H9 (cell line): ENCODE data around the gene SLC2A8. TPM values are rescaled to one million over a fixed set of nuclear protein-coding genes. Genes with fewer than 3 reads are reported as not detected.

Experiments
- DNase-seq: peaks from one replicate; pipeline ENCODE4 v3.0.0-alpha.2; 2017
- H2AFZ ChIP-seq: one replicate; pipeline ENCODE4 v1.6.1; 2013; ENCODE audit warnings: mild to moderate bottlenecking, low read length, control low read depth, moderate library complexity
- H2AK5ac ChIP-seq: 2 replicates; pipeline ENCODE4 v1.6.1; 2013; ENCODE audit warnings: low read length, control low read depth, mixed read lengths; ENCODE audit not compliant: insufficient read length
- H2BK120ac ChIP-seq: one replicate; pipeline ENCODE4 v1.6.1; 2013; ENCODE audit warnings: low read depth, mild to moderate bottlenecking, low read length, control low read depth, inconsistent platforms; ENCODE audit not compliant: poor library complexity, severe bottlenecking
- H2BK12ac ChIP-seq: 2 replicates; pipeline ENCODE4 v1.6.1; 2013; ENCODE audit warnings: low read length, control low read depth, mixed read lengths, low read depth; ENCODE audit not compliant: insufficient read length
- H2BK15ac ChIP-seq: 2 replicates; pipeline ENCODE4 v1.6.1; 2013; ENCODE audit warnings: low read depth, low read length, control low read depth
- H2BK20ac ChIP-seq: one replicate; pipeline ENCODE4 v1.6.1; 2013; ENCODE audit warnings: low read depth, mild to moderate bottlenecking, low read length, control low read depth, inconsistent platforms; ENCODE audit not compliant: poor library complexity, severe bottlenecking
- H2BK5ac ChIP-seq: 2 replicates; pipeline ENCODE4 v1.6.1; 2013; ENCODE audit warnings: low read length, control low read depth, mixed read lengths; ENCODE audit not compliant: insufficient read length
- H3K14ac ChIP-seq: 2 replicates; pipeline ENCODE4 v1.6.1; 2013; ENCODE audit warnings: low read length, control low read depth; ENCODE audit not compliant: insufficient read depth
- H3K18ac ChIP-seq: 2 replicates; pipeline ENCODE4 v1.6.1; 2013; ENCODE audit warnings: low read depth, mild to moderate bottlenecking, mixed read lengths, low read length, control low read depth; ENCODE audit not compliant: insufficient read length
- H3K23ac ChIP-seq: 2 replicates; pipeline ENCODE4 v1.6.1; 2013; ENCODE audit warnings: low read length, control low read depth, mixed read lengths, low read depth; ENCODE audit not compliant: insufficient read length
- H3K23me2 ChIP-seq: 2 replicates; pipeline ENCODE4 v1.6.1; 2013; ENCODE audit warnings: low read depth, mild to moderate bottlenecking, mixed read lengths, low read length, control low read depth; ENCODE audit not compliant: insufficient read length, poor library complexity, severe bottlenecking
- H3K27ac ChIP-seq: 2 replicates; pipeline ENCODE4 v1.5.1; 2013; ENCODE audit warnings: low read length, control low read depth, mixed read lengths, low read depth; ENCODE audit not compliant: insufficient read length
- H3K27me3 ChIP-seq: 2 replicates; pipeline ENCODE4 v1.6.1; 2013; ENCODE audit warnings: low read length, control low read depth, inconsistent platforms; ENCODE audit not compliant: insufficient read depth
- H3K4ac ChIP-seq: 2 replicates; pipeline ENCODE4 v1.6.1; 2013; ENCODE audit warnings: low read depth, mild to moderate bottlenecking, control low read depth, inconsistent platforms, low read length, moderate library complexity
- H3K4me1 ChIP-seq: 2 replicates; pipeline ENCODE4 v1.6.1; 2013; ENCODE audit warnings: low read length, control low read depth, inconsistent platforms; ENCODE audit not compliant: insufficient read depth
- H3K4me2 ChIP-seq: 2 replicates; pipeline ENCODE4 v1.6.1; 2013; ENCODE audit warnings: low read length, control low read depth, mixed read lengths; ENCODE audit not compliant: insufficient read length, insufficient read depth
- H3K56ac ChIP-seq: 2 replicates; pipeline ENCODE4 v1.6.1; 2013; ENCODE audit warnings: low read depth, mild to moderate bottlenecking, mixed read lengths, low read length, control low read depth; ENCODE audit not compliant: insufficient read length
- H3K79me1 ChIP-seq: 2 replicates; pipeline ENCODE4 v1.6.1; 2013; ENCODE audit warnings: low read depth, mild to moderate bottlenecking, moderate library complexity, low read length, control low read depth, inconsistent platforms; ENCODE audit not compliant: insufficient read depth, poor library complexity, severe bottlenecking
- H3K79me2 ChIP-seq: 2 replicates; pipeline ENCODE4 v1.6.1; 2013; ENCODE audit warnings: low read length, control low read depth, inconsistent platforms; ENCODE audit not compliant: insufficient read depth
- H3K9ac ChIP-seq: 2 replicates; pipeline ENCODE4 v1.6.1; 2013; ENCODE audit warnings: low read length, control low read depth, mixed read lengths; ENCODE audit not compliant: insufficient read length; ENCODE audit errors: extremely low read depth
- H3K9me3 ChIP-seq: one replicate; pipeline ENCODE4 v1.6.1; 2013; ENCODE audit warnings: low read depth, low read length, inconsistent platforms; ENCODE audit not compliant: control insufficient read depth
- H3T11ph ChIP-seq: one replicate; pipeline ENCODE4 v1.6.1; 2013; ENCODE audit warnings: mild to moderate bottlenecking, low read length, control low read depth, inconsistent platforms
- H4K20me1 ChIP-seq: one replicate; pipeline ENCODE4 v1.6.1; 2013; ENCODE audit not compliant: control insufficient read depth, insufficient read length, insufficient read depth
- H4K5ac ChIP-seq: 2 replicates; pipeline ENCODE4 v1.6.1; 2013; ENCODE audit warnings: low read depth, mild to moderate bottlenecking, mixed read lengths, low read length, control low read depth; ENCODE audit not compliant: insufficient read length
- H4K8ac ChIP-seq: replicated peaks from 2 replicates; pipeline ENCODE4 v1.6.1; 2013; ENCODE audit warnings: low read length, control low read depth, mixed read lengths, low read depth; ENCODE audit not compliant: insufficient read length
- H4K91ac ChIP-seq: 2 replicates; pipeline ENCODE4 v1.6.1; 2013; ENCODE audit warnings: low read depth, mild to moderate bottlenecking, moderate library complexity, mixed read lengths, low read length, control low read depth; ENCODE audit not compliant: insufficient read length
- H3K27ac Mint-ChIP-seq, 3 experiments: 2 replicates in 2 of 3; 3 replicates in 1 of 3; pipeline ENCODE4 v1.8.0; 2020 to 2021; ENCODE audit warnings: mixed read lengths in 3 of 3, mild to moderate bottlenecking in 1 of 3, moderate library complexity in 1 of 3
- H3K27me3 Mint-ChIP-seq: 2 replicates; pipeline ENCODE4 v1.8.0; 2021; ENCODE audit warnings: low read depth, mild to moderate bottlenecking, moderate library complexity, mixed read lengths
- H3K36me3 Mint-ChIP-seq, 3 experiments: 2 replicates in 2 of 3; 3 replicates in 1 of 3; pipeline ENCODE4 v1.8.0; 2020 to 2021; ENCODE audit warnings: low read depth in 3 of 3, mixed read lengths in 3 of 3; ENCODE audit not compliant: insufficient read depth in 1 of 3
- H3K4me1 Mint-ChIP-seq, 2 experiments: 2 replicates each; pipeline ENCODE4 v1.8.0; 2020; ENCODE audit warnings: mixed read lengths in 2 of 2
- H3K4me3 Mint-ChIP-seq, 2 experiments: 2 replicates in 1 of 2; 3 replicates in 1 of 2; pipeline ENCODE4 v1.8.0; 2020 to 2021; ENCODE audit warnings: mild to moderate bottlenecking in 2 of 2, mixed read lengths in 2 of 2, moderate library complexity in 1 of 2
- H3K9me3 Mint-ChIP-seq, 2 experiments: 2 replicates in 1 of 2; 3 replicates in 1 of 2; pipeline ENCODE4 v1.8.0; 2020; ENCODE audit warnings: mild to moderate bottlenecking in 2 of 2, mixed read lengths in 2 of 2, moderate library complexity in 1 of 2
- WGBS: extraction: QIAGEN DNeasy Blood & Tissue Kit; methylation state at CpG from one replicate; pipeline ENCODE4 v1.1.7; 2013; ENCODE audit warnings: missing lambda C conversion rate, low lambda C conversion rate, mixed read lengths; ENCODE audit not compliant: insufficient read length; ENCODE audit errors: extremely low coverage; 5-methylcytosine and 5-hydroxymethylcytosine counted together
- total RNA-seq: library from RNA; stranded (reverse); gene quantifications from 2 replicates; pipeline ENCODE4 v1.2.1, GENCODE V29; 2021
- TF ChIP-seq, protein P1 (sequence below): fragments of 200-600 bp; sonication (generic); conservative IDR thresholded peaks from 3 replicates; pipeline ENCODE4 v1.8.0; 2021; ENCODE audit warnings: antibody characterized with exemption, mild to moderate bottlenecking

SLC2A8 gene
- total RNA-seq, 1 experiment from 2014 or later, result 38.3 TPM

DNA sequence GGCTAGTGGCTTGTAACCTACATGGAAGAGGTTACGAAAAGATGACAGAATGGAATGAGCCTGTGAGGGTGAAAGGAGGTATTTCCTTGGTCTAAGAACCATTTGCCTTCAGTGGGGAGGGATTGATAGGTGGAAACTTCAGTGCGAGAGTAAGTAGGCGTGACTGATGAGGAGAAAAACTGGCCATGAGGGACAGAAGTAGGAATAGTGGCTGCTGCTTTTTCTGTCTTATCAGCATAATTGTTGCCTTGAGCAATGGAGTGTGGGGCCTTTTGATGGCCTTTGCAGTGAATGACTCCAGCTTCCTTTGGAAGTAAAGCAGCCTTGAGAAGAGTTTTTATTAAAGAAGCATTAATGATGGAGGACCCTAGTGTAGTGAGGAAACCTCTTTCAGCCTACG is 18.2 kb downstream of the SLC2A8 start:
- Histone ChIP-seq H2BK120ac (no peak overlapping the region), H3K23ac (no peak overlapping the region), H3K23me2 (no peaks in the 10 kb centered on the region), H3K9ac (no peak overlapping the region), H3K56ac (no peak overlapping the region), H3K9me3 (no peaks in the 10 kb centered on the region), H2BK12ac (no peak overlapping the region), H3K79me2 (no peaks in the 10 kb centered on the region), H3K27me3 (no peaks in the 10 kb centered on the region), H4K91ac (no peak overlapping the region), H3K4ac (no peak overlapping the region), H4K20me1 (no peaks in the 10 kb centered on the region), H3K4me2 (no peak overlapping the region), H3K18ac (no peak overlapping the region), H4K5ac (no peak overlapping the region), H3K79me1 (no peaks in the 10 kb centered on the region), H3K4me1 (no peaks in the 10 kb centered on the region; the same call in 1 of the 2 replicates), H3K14ac (no peak overlapping the region), H2BK15ac (no peak overlapping the region), H2BK20ac (no peak overlapping the region), H3T11ph (no peak overlapping the region), H2AFZ (no peak overlapping the region), H2AK5ac (no peak overlapping the region), H2BK5ac (no peak overlapping the region), H4K8ac (no peak overlapping the region), H3K27ac (no peak overlapping the region)
- TF ChIP-seq, protein P1, sequence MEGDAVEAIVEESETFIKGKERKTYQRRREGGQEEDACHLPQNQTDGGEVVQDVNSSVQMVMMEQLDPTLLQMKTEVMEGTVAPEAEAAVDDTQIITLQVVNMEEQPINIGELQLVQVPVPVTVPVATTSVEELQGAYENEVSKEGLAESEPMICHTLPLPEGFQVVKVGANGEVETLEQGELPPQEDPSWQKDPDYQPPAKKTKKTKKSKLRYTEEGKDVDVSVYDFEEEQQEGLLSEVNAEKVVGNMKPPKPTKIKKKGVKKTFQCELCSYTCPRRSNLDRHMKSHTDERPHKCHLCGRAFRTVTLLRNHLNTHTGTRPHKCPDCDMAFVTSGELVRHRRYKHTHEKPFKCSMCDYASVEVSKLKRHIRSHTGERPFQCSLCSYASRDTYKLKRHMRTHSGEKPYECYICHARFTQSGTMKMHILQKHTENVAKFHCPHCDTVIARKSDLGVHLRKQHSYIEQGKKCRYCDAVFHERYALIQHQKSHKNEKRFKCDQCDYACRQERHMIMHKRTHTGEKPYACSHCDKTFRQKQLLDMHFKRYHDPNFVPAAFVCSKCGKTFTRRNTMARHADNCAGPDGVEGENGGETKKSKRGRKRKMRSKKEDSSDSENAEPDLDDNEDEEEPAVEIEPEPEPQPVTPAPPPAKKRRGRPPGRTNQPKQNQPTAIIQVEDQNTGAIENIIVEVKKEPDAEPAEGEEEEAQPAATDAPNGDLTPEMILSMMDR, result no peak
- Mint-ChIP-seq H3K36me3 (peaks cover 0 to 2% (median 2%) of the 10 kb centered on the region in 3 experiments; a peak in 2 of 7 replicates), H3K27me3 (peaks cover 6% of the 10 kb centered on the region), H3K9me3 (no peaks in the 10 kb centered on the region), H3K27ac (no peak overlapping the region; a peak in 1 of 7 replicates), H3K4me1 (peaks cover 23 to 27% of the 10 kb centered on the region in 2 experiments), H3K4me3 (no peak overlapping the region)
- no CpG with 5 or more reads among the region's 4 CpGs for WGBS
- no peak for DNase-seq
